K562 (cell line): ENCODE data around the gene ERGIC1. TPM values are rescaled to one million over a fixed set of nuclear protein-coding genes. Genes with fewer than 3 reads are reported as not detected.
A peak's percentile ranks its signal among the peaks of the same experiment; 100 is the strongest.

ENCODE experiments used
- CGGBP1 ChIP-seq: fragments of 250-450 bp; sonication (Bioruptor Pico); IDR thresholded peaks from 2 replicates; pipeline ENCODE4 v1.9.0; 2021; ENCODE audit warnings: mild to moderate bottlenecking
- CHD7 ChIP-seq: fragments of 200-600 bp; sonication (generic); IDR thresholded peaks from one replicate; pipeline ENCODE4 v1.6.1; 2012; ENCODE audit warnings: mild to moderate bottlenecking, low read depth, low read length, inconsistent platforms
- CTCF ChIP-seq, 3 experiments: IDR thresholded peaks in 2 of 3; conservative IDR thresholded peaks in 1 of 3; 2 replicates each; pipeline ENCODE4 v1.5.1; 2011 to 2012; ENCODE audit warnings: low read length in 3 of 3, mild to moderate bottlenecking in 3 of 3, control low read depth in 2 of 3, improper control_type of control experiment in 1 of 3, inconsistent platforms in 1 of 3, low read depth in 1 of 3, mixed read lengths in 1 of 3, moderate library complexity in 1 of 3; ENCODE audit not compliant: insufficient read depth in 2 of 3
- E2F6 ChIP-seq, 2 experiments: IDR thresholded peaks; 2 replicates each; pipeline ENCODE4 v1.6.1; 2011; ENCODE audit warnings: borderline replicate concordance in 1 of 2, control low read depth in 1 of 2, low read depth in 1 of 2, low read length in 1 of 2, mild to moderate bottlenecking in 1 of 2, mixed read lengths in 1 of 2, moderate library complexity in 1 of 2; ENCODE audit not compliant: insufficient read depth in 1 of 2, insufficient read length in 1 of 2, poor library complexity in 1 of 2, severe bottlenecking in 1 of 2; ENCODE audit errors: extremely low read depth in 1 of 2
- FOXK1 ChIP-seq: sonication (generic); formaldehyde crosslinking; IDR thresholded peaks from 2 replicates; pipeline ENCODE4 v1.8.0; 2022; ENCODE audit warnings: missing genetic modification reagents, mild to moderate bottlenecking, borderline replicate concordance
- MCM7 ChIP-seq, 2 experiments: fragments of 450-650 bp; IDR thresholded peaks; 2 replicates each; pipeline ENCODE4 v1.6.1; 2016 to 2018
- PHF8 ChIP-seq: fragments of 200-600 bp; sonication (generic); IDR thresholded peaks from 2 replicates; pipeline ENCODE4 v1.6.1; 2012; ENCODE audit warnings: mixed run types, mild to moderate bottlenecking, inconsistent platforms, low read length, moderate library complexity, borderline replicate concordance
- RAD21 ChIP-seq, 2 experiments: fragments of 250-450 bp in 1 of 2; fragments of 450-650 bp in 1 of 2; sonication (Bioruptor Pico) in 1 of 2; formaldehyde crosslinking in 1 of 2; IDR thresholded peaks in 1 of 2; conservative IDR thresholded peaks in 1 of 2; 2 replicates each; pipeline versions ENCODE4 v1.4.0 to v1.8.0; 2020 to 2022; ENCODE audit warnings: mild to moderate bottlenecking in 2 of 2, moderate library complexity in 1 of 2
- SPI1 ChIP-seq: IDR thresholded peaks from 2 replicates; pipeline ENCODE4 v1.6.1; 2011; ENCODE audit warnings: low read depth, low read length, control low read depth, borderline replicate concordance
- SRF ChIP-seq, 2 experiments: fragments of 250-450, 450-650 bp in 1 of 2; sonication (Bioruptor Pico) in 1 of 2; sonication (generic) in 1 of 2; formaldehyde crosslinking; IDR thresholded peaks; 2 replicates each; pipeline versions ENCODE4 v1.5.0 to v1.5.1; 2020 to 2022; ENCODE audit warnings: mild to moderate bottlenecking in 1 of 2, missing genetic modification reagents in 1 of 2
- polyA plus RNA-seq, 8 experiments: library from polyadenylated mRNA; depleted of rRNA in 4 of 8; stranded (reverse) in 5 of 8; unstranded in 3 of 8; fragments of >200 nt; fragmentation: Nextera tagmentation in 2 of 8; fragmentation: Illumina TruSeq in 1 of 8; extraction: Ambion mirVana in 2 of 8; extraction: Trizol in 1 of 8; gene quantifications; 2 replicates each; pipeline versions ENCODE4 v1.2.1 to v1.2.3, GENCODE V29; 2011 to 2014; ENCODE audit warnings: inconsistent platforms in 1 of 8, missing spikeins in 1 of 8
- total RNA-seq, 7 experiments: library from RNA; depleted of rRNA in 6 of 7; stranded (reverse); fragments of >200 nt in 6 of 7; fragmentation: Illumina TruSeq in 2 of 7; extraction: Trizol in 2 of 7; gene quantifications; 2 replicates each; pipeline versions ENCODE4 v1.2.1 to v1.2.3, GENCODE V29; 2011 to 2021; ENCODE audit warnings: low replicate concordance in 1 of 7

Gene ERGIC1
- total and polyA plus RNA-seq, 9 of the 15 experiments (the other 6 are each of a cell fraction or from before 2014, with no cell fraction given) = 5.5 to 68.4 (median 36.4) TPM

- TF ChIP-seq CHD7 (no peak), SRF (CRISPR knock-in tag; IDR thresholded peaks at IDR 0.05) (no peak), FOXK1 (CRISPR knock-in tag) (no peak), SPI1 (no peak), E2F6 (IDR thresholded peaks at IDR 0.05; ENCODE audit: borderline replicate concordance in 1 of 2, extremely low read depth in 1 of 2, insufficient read depth in 1 of 2, insufficient read length in 1 of 2, low read depth in 1 of 2, low read length in 1 of 2, poor library complexity in 1 of 2, severe bottlenecking in 1 of 2) (no peak), MCM7 (IDR thresholded peaks at IDR 0.05) (no peak), PHF8 (peak; percentile 61; the same call in 1 of the 2 replicates), CGGBP1 (no peak), CTCF (IDR thresholded peaks at IDR 0.05 in 2 of 3, conservative IDR thresholded peaks at IDR 0.05 in 1 of 3; ENCODE audit: insufficient read depth in 2 of 3, low read depth in 1 of 3, low read length in 3 of 3) (0 out of 6 replicates have a peak, but pooled peaks of 1 of the 3 experiments have one; percentile 6), RAD21 (CRISPR knock-in tag; conservative IDR thresholded peaks at IDR 0.05 in 1 of 2, IDR thresholded peaks at IDR 0.05 in 1 of 2) (no peak)
Measured at GRCh38 chr5:172834415-172835289, 601 bp downstream of the ERGIC1 start (continued).
